SK-N-MC (cell line): ENCODE data around the gene SMAP1.

Source experiments
- EZH2 ChIP-seq: fragments of 200-600 bp; sonication (generic); IDR thresholded peaks from one replicate; pipeline ENCODE4 v1.6.1; 2017; ENCODE audit warnings: antibody characterized with exemption
- FOXP2 ChIP-seq: optimal IDR thresholded peaks from 2 replicates; pipeline ENCODE3; 2011; ENCODE audit warnings: mild to moderate bottlenecking, moderate library complexity; ENCODE audit not compliant: insufficient read depth; ENCODE audit errors: extremely low read length, control extremely low read depth
- POLR2AphosphoS5 ChIP-seq: IDR thresholded peaks from 2 replicates; pipeline ENCODE4 v1.6.1; 2012; ENCODE audit warnings: mild to moderate bottlenecking, low read depth, low read length, borderline replicate concordance

DNA sequence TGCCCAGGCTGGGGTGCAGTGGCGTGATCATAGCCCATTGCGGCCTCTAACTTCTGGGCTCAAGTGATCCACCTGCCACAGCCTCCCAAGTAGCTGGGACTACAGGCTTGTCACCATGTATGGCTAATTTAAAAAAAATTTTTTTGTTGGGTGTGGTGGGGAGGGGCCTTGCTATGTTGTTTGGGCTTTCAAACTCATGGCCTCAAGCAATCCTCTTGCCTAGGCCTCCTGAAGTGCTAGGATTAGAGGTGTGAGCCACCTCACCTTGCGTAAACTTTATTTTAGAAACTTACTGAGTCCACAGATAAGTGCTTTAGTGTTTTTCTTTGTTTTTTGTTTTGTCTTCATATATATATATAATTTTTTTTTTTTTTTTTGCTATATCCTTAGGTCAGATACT lies 9.1 kb downstream of the SMAP1 start:
- TF ChIP-seq POLR2AphosphoS5 (no peak), EZH2 (no peak), FOXP2 (no peak)
